Effector memory CD4-positive, alpha-beta T cell (primary cell): Measurements from ENCODE around the gene LCE3E.

ENCODE experiments used
- DNase-seq, 3 donors: peaks; one replicate each; pipeline ENCODE4 v3.0.0-alpha.2; 2020
- H3K27ac ChIP-seq: 2 replicates; pipeline ENCODE4 v1.7.0; 2013; ENCODE audit warnings: mild to moderate bottlenecking, low read length, moderate library complexity; ENCODE audit not compliant: insufficient read depth, poor library complexity, severe bottlenecking
- H3K27me3 ChIP-seq: replicated peaks from 2 replicates; pipeline ENCODE4 v1.7.0; 2013; ENCODE audit warnings: mild to moderate bottlenecking, low read length; ENCODE audit not compliant: insufficient read depth, control insufficient read depth, poor library complexity, severe bottlenecking
- H3K36me3 ChIP-seq: 2 replicates; pipeline ENCODE4 v1.7.0; 2013; ENCODE audit warnings: mild to moderate bottlenecking, low read length, moderate library complexity; ENCODE audit not compliant: control insufficient read depth, insufficient read depth
- H3K4me1 ChIP-seq: 2 replicates; pipeline ENCODE4 v1.7.0; 2013; ENCODE audit warnings: low read length, mild to moderate bottlenecking; ENCODE audit not compliant: control insufficient read depth, insufficient read depth, poor library complexity, severe bottlenecking
- H3K4me3 ChIP-seq: 2 replicates; pipeline ENCODE4 v1.7.0; 2013; ENCODE audit warnings: low read length, low read depth, mild to moderate bottlenecking; ENCODE audit not compliant: insufficient read depth, poor library complexity, severe bottlenecking
- H3K9me3 ChIP-seq: 2 replicates; pipeline ENCODE4 v1.7.0; 2013; ENCODE audit warnings: mild to moderate bottlenecking, low read length, moderate library complexity; ENCODE audit not compliant: control insufficient read depth

Gene LCE3E

DNA sequence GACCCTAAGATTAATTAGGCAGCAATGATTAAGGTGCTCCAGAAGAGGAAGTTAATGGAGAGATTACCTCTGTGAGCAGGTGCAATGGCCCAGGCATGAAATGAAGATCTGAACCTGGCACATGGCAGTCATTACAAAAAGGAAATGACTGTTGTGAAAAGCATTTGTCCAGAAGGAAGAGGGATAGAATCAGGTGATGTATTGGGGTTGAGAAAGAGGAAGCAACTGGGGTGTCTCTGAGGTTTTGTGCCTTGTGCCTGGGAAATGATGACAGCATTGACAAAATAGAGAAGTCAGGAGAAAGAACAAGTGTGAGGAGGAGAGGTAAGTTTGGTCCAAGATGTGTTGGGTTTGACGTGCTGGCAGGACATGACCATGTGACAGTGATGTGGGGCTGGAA is 46.7 kb downstream of the LCE3E start:
- no peak for DNase-seq
- H3K27ac ChIP-seq: no peak overlapping the region
- no peaks in the 10 kb centered on the region for H3K36me3 ChIP-seq
- H3K9me3 ChIP-seq: no peaks in the 10 kb centered on the region
- no peak overlapping the region for H3K4me3 ChIP-seq
- H3K27me3 ChIP-seq: peaks cover 13% of the 10 kb centered on the region
- H3K4me1 ChIP-seq: peaks cover 4% of the 10 kb centered on the region

DNA sequence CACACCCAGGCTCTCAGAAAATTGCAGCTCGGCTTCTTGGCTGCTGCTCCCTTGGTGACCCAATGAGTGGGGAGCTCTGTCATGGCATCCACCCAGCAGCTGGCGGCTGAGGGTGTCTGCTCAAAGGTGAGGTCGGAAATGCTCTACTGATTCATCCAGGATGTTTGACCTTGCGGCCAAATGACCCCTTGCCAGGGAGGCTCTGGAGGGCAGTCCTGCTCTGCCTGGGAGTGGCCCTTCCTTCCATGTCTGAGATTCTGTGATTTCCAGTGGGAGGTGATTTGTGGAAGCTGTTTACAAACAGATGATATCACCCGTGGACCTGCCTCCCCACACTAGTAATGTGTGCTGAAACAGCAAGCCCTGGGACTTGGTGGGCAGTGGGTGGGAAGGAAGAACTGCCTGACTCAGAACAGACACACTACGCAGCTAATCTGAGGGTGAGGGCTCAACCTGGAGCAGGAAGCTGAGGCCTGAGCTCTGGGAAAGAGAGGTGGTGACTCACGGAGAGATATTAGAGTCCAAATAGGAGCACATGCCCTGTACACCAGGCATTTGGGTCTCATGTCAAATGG is 49.3 kb downstream of the LCE3E start:
- no peak overlapping the region for H3K4me3 ChIP-seq
- peaks cover 4% of the 10 kb centered on the region for H3K4me1 ChIP-seq
- H3K27me3 ChIP-seq: peaks cover 19% of the 10 kb centered on the region
- no peaks in the 10 kb centered on the region for H3K36me3 ChIP-seq
- DNase-seq: no peak
- no peak overlapping the region for H3K27ac ChIP-seq
- no peaks in the 10 kb centered on the region for H3K9me3 ChIP-seq

DNA sequence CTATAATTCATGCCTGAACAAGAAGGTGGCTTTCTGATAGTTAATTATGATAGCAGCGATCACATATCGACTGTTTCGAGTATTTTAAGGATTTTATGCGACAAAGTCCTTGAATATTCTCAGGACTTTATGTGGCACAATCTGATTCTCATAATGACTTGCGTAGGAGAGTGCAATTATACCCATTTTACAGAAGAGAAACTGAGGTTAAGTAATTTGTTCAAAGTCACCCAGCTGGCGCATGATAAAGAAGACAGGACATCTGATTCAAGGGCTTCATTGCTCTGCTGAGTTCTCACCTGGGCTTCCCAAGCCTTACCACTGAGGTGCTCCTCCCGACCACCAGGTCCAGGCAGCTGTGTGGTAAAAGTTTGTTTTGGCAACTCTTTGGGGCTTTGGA is 50.5 kb downstream of the LCE3E start:
- Histone ChIP-seq H3K27ac (no peak overlapping the region), H3K36me3 (no peaks in the 10 kb centered on the region), H3K4me1 (peaks cover 4% of the 10 kb centered on the region), H3K4me3 (no peak overlapping the region), H3K9me3 (no peaks in the 10 kb centered on the region), H3K27me3 (peaks cover 19% of the 10 kb centered on the region)
- DNase-seq: no peak
